Inferior parietal cortex (tissue), 1 donor: ENCODE data around the gene HABP4.

Experiments used
- DNase-seq: peaks from one replicate; pipeline ENCODE4 v3.0.0-alpha.2; 2016; ENCODE audit errors: extremely low spot score

HABP4 gene

DNA sequence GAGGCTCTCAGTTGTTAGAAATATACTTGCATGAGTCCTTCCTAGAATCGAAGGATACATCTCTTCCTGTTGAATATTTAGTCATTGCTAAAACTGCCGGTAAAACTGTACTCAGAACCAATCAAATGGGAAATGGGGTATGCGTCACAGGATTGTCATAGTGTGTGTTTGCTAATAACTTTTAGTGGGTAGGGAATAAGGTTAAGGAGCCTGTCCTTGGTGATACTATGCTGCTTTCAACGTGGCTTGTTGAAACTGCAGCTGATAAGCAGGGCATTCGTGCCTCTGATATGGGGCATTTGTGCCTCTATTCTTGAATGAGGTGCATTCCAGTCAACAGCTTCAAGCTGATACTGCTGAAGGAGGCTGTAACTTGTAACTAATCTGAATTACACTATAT lies 26.6 kb downstream of the HABP4 start:
- DNase-seq = no peak

DNA sequence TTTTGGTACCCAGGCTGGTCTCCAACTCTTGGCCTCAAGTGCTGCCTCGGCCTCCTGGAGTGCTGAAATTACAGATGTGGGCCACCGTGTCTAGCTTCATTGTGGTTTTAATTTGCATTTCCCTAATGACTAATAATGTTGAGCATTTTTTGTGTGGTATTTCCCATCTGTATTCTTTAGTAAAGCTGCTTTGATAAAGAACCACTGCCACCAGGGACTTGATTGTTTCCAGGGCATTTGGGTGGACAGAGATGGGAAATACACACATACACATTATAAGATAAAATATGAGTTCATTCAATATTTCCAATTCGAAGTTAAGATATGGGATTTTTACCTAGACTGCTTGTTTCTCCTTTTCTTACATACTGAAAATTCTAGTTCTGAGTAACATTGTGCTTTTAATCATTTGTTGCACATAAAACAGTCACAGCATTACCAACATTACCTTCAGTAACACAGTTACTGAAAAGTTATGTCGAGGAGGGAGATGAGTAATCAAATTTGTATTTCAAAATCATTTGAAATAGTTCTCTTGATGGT lies 28.9 kb downstream of the HABP4 start:
- DNase-seq = no peak

DNA sequence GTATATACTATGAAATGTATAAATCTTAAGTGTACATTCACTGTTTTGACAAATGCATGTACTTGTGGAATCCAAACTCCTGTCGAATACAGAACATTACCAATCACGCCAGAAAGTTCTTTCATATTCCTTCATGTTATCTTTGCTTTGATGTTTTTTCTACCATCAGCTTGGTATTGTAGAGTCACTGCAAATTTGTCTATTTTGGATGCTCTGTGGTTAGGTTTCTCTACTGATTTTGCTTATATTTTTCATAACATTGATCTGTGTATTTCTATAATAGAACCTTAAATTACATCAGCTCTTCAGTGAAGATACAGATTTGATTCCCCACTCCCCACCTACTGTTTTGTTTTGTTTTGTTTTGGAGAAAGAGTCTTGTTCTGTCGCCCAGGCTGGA lies 30.8 kb downstream of the HABP4 start:
- no peak for DNase-seq

DNA sequence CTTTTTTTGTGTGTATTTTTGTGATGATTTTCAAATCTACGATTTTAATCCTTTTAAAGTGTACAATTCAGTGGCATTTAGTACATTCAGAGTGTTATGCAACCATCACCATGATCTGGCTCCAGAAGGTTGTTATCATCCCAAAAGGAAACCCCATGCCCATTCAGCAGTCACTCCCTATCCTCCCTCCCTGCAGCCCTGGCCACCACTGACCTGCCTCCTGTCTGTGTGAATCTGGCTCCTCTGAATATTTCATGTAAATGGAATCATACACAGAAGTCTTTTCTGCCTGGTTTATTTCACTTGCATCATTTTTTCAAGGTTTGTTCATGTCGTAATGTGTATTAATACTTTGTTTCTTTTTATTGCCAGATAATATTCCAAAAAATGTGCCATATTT lies 32.5 kb downstream of the HABP4 start:
- no peak for DNase-seq

DNA sequence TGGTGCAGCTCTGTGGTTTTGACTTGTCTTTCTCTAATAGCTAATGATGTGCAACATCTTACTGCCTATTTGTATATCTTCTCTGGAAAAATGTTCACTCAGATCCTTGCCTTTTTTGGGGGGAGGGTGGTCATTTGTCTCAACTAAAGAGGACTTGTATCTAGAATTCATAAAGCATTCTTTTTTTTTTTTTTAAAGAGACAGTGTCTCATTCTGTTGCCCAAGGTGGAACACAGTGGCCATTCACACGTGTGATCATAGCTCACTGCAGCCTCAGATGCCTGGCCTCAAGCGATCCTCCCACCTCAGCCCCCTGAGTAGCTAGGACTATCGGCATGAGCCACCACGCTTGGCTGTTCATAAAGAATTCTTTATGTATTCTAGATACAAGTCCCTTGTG lies 33.2 kb downstream of the HABP4 start:
- DNase-seq = no peak

DNA sequence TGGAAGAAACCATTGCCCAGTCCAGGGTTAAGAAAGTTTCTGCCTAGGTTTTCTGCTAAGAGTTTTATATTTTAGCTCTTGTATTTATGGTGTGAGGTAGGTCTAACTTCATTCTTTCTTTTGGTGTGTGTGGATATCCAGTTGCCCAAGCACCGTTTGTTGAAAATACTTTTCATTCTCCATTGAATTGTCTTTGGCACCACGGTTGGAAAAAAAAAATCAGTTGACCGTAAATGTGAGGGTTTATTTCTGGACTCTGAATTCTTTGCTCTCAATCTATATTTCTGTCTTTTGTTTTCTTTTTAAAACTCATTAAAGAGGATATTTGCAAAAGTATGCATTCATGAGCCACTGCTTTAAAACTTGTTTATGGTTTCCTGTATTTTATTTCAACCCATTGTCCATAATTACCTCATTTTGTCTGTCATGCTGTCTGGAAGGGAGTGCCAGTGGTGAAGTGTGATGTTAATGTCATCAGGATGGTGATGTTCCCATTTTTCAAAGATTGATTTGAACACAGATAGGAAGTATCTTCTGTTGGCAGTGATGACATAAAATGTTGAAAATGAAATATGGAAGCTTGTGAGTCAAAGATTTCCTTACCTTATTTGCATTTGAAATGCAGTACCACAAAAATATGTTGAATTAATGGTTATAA lies 33.9 kb downstream of the HABP4 start:
- no peak for DNase-seq

DNA sequence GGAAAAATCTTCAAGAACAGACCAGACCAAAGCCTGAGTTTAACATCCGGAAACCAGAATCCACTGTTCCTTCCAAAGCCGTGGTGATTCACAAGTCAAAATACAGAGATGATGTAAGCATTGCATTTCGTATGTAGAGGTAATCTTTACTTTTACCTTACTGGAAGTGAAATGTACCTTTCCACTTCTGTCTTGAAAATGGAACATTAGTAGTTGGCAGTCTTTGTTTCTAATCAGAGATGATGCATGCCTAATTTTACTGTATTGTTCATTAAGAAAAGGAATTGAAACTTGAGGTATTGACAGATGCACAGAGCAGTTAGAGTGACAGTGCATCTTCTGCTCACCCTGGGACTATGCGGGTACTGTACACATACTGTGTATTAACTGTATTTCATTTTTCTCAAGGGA lies 34.6 kb downstream of the HABP4 start:
- no peak for DNase-seq

DNA sequence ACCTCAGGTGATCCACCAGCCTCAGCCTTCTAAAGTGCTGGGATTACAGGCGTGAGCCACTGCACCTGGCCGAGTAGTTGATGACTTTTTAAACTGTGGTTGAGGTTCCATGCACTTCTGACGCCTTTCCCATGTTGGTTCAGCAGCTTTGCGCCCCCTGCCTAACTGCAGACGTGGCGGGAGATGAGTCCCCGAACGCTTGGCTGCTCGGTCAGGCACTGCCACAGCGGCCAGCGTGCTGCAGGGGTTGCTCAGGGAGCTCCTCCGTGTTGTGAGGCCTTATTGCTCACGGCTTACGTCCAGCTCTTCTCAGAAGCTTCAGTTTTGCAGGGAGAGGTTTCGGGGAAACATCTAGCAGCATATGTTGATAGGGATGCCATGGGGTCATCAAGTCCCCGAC lies 35.3 kb downstream of the HABP4 start:
- DNase-seq = no peak

DNA sequence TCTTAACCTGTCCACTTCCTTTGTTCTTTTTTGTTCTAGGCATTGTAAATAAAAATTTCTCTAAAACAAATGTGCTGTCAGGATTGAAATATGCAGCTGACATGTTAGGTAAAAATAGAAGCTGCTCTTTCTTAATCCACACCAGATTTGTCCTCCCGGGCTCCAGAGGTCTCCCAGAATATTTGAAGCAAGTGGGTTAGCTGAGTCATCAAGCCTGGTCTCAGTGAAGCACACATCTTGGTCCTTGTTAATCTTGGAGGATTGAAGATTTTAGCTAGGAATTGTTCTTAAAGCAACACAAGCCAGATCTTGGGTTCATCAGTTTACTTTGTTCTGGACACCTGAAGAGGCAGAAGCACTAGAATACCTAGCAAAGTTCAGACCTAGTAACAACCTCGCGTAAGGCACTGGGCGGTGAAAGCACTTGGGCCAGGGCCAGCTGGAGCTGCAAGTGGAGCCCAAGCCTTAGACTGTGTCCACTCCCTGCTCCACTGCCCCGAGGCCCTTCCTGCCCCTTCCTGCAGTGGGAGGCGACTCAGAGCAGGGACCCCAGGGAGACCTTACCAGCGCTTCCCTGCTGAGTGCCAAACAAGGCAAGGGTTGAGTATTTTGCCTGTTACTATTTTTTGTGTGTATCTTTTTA lies 36.5 kb downstream of the HABP4 start:
- DNase-seq = no peak

DNA sequence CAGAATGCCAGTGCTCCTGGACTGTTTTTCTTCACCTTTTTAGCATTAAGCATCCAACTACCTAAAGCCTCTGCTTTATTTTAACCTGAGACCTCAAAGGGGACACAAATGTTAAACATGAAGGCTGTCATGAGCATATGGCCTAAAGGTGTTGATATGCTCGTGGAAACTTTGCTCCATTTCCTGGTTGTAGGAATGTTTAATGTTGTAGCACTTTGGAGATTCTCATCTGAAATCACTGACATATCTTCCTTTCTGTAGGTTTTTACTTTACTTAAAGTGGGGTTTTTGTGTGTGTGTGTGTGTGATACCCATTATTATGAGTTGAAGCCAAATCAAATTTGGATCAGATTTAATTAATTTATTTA lies 37.0 kb downstream of the HABP4 start:
- no peak for DNase-seq

DNA sequence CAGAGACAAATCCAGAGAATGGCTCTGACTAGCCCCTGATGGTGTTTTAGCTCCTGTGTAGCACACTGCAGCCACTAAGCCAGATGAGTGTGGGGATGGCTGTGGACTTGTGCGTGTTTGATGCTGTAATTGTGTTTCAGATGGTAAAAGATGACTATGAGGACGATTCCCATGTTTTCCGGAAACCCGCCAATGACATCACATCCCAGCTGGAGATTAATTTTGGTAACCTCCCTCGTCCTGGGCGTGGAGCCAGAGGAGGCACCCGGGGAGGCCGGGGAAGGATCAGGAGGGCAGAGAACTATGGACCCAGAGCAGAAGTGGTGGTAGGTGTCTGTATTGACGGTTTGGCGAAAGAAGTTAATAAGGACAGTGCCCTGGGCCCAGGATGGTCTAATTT lies 38.0 kb downstream of the HABP4 start:
- no peak for DNase-seq

DNA sequence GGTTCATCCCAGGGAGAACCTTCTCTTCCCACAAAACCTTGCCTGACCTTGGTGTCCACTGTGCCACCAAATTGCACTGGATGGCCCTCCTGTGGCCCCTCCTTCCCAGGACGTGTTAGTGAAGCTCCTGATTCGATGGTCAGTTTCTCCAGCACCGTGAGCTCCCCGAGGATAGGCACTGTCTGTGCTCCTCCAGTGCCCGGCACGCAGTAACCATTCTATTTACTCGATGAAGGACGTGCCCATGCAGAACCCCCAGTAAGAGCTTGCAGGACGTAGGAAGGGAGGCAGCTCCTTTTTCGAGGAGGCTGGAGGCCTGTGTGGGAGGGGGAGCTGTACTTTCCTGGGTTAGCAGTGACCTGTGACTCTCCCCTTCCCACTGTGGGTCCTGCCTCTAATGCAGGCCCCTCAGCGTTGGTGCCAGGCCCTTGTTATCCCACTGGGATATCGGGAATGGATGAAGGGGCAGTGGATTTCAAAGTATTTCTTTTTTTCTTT lies 39.6 kb downstream of the HABP4 start:
- DNase-seq = no peak

DNA sequence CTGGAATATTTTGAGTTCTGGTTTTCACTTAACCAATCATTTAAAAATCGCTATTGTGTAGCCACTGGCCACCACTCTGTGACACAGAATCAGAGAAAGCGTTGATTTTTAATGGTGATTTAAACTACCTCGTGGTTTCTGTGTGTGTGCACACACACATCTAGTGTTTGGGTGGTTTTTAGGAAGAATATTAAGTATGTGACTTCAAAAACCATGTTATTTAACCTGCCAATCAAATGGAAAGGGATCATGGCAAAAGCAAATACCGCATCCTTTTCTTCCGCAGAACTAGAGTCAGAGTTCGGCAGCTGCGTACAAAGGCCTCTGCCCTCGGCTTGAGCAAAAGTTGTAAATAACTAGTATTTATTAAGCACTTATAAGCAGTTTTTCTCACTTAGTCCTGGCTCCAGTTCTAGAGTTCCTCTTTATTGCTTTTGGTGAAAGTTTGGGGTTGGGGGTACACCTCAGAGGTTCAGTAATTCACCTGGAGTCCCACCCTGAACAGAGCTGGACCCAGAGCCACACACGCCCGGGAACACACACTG lies 40.6 kb downstream of the HABP4 start:
- DNase-seq = no peak

DNA sequence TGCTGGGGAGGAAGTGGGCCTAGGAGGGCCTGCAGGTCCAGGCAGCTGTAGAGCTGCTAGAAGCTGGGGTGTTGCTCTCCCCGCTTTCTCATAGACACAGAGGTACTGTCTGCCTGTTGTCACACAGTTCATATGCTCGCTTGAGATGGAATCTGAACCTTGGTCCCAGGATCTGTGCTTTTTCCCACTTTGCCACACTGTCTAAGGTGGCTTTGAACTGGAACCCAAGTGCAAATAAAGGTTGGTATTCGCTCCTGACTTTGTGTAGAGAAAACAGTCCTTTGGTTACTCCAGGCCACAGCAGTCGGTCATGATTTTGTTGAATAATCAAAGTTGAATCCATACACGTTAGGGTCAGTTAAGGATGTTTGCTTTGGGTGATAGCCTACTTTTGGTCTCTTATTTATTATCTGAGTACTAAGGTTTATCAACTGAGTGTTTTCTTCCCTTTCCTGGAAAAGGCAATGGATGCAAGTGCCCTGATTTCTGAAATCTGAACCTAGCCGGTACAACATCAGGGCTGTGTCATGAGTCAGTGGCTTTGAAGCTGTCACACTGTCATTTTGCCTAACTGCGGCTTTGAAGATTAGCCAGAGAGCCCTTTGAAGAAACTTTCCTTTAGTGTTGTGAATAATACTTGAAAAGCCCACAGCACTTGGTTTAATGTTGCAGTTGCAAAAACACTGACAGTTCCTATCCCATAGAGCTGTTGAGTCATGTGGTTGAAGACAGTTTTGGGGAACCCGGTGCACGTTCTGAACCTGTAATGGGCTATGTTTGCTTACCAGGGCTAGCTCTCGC lies 41.3 kb downstream of the HABP4 start:
- no peak for DNase-seq

DNA sequence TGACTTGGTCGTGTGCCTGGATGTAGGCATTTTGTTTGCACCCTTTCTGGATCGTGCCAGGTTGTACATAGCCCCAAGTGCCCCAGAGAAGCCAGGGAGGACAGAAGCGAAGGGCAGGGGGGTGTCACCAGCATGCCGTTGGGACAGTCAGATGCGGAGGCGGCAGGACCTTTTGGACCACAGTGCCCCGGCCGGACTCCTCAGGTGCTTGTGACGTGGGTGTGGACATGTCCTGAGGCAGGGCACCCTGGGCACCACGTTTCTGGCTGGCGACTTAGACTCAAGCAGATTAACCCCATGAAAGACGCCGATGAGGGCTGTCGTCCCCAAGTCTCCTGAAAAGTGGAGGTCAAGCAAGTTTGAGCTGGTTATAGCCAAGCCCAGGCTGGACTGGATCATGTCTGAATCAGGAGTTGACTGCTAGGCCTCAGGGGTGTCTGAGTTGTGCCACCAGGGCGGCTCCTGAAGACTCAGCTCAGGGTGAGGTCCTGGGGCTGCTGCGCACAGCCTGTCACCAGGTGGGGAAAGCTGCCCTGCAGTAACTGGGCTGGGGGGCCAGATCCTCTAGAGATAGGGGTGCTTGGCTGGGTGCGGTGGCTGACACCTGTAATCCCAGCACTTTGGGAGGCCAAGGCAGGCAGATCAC lies 42.0 kb downstream of the HABP4 start:
- no peak for DNase-seq

DNA sequence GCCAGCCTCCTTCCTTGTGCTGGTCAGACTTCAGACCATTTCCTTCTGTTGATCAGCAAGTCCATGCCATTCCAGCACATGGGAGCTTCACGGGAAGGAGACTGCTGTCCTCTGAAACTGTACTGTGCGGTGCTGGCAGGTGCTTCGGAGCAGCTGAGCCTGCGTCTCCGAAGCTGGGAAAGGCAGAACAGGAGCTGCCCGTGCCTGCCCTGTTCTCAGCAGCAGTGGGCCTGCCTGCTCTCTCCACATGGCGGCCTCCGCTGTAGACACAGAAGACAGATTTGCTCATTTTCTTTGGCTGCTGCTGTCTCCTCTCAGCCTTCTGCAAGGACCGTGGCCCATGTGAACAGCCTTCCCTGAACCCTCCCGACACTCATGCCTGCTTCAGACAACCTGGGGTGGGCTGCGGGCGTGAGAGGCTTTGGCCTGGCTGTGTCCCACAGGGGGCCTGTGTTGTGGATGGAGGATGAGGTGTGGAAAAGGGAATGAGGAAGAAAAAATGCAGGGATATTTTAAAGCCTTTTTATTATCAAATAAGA lies 43.1 kb downstream of the HABP4 start:
- no peak for DNase-seq

DNA sequence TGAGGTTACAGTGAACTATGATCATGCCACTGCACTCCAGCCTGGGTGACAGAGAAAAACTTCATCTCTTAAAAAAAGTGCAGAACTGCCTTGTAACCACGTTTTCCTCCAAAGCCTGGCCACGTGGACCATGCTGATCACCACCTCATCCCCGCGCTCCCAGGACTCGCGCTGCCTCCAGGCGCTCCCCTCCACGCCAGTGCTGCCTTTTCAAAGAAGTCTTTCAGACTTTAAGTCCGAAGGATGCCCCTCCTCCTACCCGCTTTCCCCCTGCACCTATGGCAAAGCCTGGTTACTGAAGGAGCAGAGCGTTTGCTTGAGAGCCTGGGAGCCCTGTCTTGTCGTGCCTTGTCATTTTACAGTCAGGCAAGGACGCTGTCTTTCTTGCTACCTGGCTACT lies 43.8 kb downstream of the HABP4 start:
- no peak for DNase-seq

DNA sequence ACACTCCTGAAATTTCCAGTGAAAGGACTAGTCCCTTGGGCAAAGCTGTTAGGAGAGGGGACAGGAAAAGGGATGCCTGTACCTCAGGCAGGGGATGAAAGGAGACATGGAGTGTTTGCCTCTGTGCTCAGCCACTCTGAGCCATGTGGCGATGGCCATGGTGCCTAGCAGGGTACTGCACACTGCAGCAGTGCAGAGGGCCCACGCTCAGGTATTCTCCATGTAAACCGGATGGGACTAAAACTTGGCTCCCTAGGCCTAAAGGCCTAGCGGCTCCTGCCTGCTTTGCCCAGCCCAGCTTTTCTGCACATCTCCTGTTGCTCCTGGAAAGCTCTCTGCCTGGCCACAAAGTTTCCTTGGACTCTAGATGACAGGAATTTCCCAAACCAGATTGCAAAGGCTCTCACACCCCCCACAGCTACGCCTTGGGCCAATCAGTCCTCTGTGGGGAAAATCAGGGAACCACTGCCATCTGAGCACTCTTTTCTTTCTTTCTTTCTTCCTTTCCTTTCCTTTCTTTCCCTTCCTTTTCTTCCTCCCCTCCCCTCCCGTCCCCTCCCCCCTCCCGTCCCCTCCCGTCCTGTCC lies 44.3 kb downstream of the HABP4 start:
- DNase-seq = no peak

DNA sequence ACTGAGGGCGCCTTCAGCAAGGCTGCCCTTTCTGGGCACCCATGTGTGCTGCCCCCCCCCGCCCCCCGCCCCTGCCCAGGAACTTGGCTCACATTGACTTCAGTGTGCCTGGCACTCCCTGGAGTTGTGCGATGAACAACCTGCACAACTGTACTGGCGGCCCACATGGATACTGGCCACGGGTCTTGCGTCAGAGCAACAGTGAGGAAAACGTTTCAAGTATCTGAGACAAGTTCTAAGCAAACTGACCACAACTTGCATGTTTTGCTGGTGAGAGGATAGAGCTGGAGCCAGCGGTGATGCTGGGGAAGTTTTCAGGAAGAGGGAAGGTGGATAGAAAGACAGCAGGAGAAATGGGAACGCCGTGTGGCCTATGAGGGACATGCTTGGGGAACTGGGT lies 45.4 kb downstream of the HABP4 start:
- DNase-seq = no peak

DNA sequence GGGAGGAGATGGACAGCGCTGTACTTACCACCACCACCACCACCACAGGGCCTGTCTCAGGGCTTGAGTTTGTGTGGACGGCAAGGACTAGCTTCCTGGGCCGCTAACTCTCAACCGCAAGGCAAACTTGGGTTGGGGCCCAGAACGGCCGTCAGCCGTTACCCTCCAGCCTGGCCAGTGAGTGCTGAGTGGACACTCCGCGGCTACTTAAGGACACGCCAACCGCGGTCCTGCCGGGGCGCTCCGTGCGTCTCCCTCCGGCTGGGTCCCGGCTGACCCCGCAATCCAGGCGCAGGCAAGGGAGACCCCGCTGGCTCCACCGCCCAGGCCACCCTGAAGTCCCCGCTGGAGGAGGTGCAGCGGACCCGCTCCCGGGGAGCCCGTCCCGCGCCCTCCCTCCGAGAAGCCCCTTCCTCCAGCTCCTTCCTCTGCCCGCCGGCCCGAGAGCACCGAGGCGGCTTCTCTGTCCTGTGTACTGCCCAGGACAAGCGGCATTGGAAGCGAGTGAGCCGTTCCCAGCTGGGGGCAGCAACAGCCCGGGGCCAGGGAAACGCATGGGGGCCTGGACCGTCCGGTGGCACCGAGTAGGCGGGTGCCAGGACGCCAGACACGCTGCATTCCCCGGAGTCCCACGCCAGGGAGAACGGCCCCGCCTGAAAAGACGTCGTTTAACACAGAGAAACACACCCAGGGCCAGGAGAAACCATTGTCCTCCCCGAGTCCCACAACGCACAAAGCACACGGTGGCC lies 46.6 kb downstream of the HABP4 start:
- no peak for DNase-seq

DNA sequence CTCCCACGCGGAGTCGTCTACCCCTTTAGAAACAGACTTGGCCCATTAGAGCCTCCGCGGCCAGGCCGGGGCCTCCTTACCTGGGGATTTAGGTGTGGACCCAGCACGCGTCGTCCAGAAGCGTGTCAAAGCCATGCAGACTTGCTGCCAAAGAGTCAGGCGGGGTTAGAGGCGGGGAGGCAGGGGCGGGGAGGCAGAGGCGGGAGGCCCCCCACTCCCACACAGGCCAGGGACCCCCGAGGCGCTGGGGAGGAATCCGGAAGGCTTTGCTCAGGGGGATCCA lies 47.1 kb downstream of the HABP4 start:
- DNase-seq = no peak
